Activated CD4-positive, alpha-beta T cell treated with anti-CD3 and anti-CD28 coated beads, Interleukin-2, amount 10 ng/mL, durations not matched to agents 7 days and 5 days (primary cell): ENCODE measurements around the gene TANGO2. TPM values are rescaled to one million over a fixed set of nuclear protein-coding genes. Genes with fewer than 3 reads are reported as not detected.

Experiments used
- CTCF ChIA-PET: fragments of 350-600 bp; sonication (Branson Sonifier 250); formaldehyde crosslinking; loops from one replicate; lab custom pipeline; 2021; ENCODE audit warnings: antibody characterized with exemption; lab: Charles Lee
- POLR2A ChIA-PET: fragments of 350-600 bp; sonication (Branson Sonifier 250); formaldehyde crosslinking; loops from one replicate; lab custom pipeline; 2021; ENCODE audit warnings: antibody characterized with exemption; lab: Charles Lee
- DNase-seq: peaks from one replicate; pipeline ENCODE4 v3.0.0-alpha.2; 2020
- H3K27ac Mint-ChIP-seq: one replicate; pipeline ENCODE4 v1.8.0; 2021; ENCODE audit warnings: mild to moderate bottlenecking, moderate library complexity, mixed read lengths
- H3K27me3 Mint-ChIP-seq: one replicate; pipeline ENCODE4 v1.8.0; 2021; ENCODE audit warnings: mixed read lengths
- H3K36me3 Mint-ChIP-seq: one replicate; pipeline ENCODE4 v1.8.0; 2021; ENCODE audit warnings: low read depth, mixed read lengths
- H3K4me1 Mint-ChIP-seq: one replicate; pipeline ENCODE4 v1.8.0; 2021; ENCODE audit warnings: mixed read lengths
- H3K4me3 Mint-ChIP-seq: one replicate; pipeline ENCODE4 v1.8.0; 2021; ENCODE audit warnings: mild to moderate bottlenecking, moderate library complexity, mixed read lengths
- H3K9me3 Mint-ChIP-seq: one replicate; pipeline ENCODE4 v1.8.0; 2021; ENCODE audit warnings: mixed read lengths
- total RNA-seq, 2 experiments: library from RNA; stranded (reverse); gene quantifications; one replicate each; pipeline ENCODE4 v1.2.3, GENCODE V29; 2021

TANGO2 gene
- total RNA-seq, 2 experiments from 2014 or later, result 36.7 to 39.7 TPM

GRCh38 chr22:20057596-20058268 is 36.8 kb downstream of the TANGO2 start:
- no peaks in the 10 kb centered on the region for H3K27me3 Mint-ChIP-seq
- CTCF ChIA-PET, result interaction anchor here (1.3 kb wide), 1 partner anchor 17 kb away, joined by 3 read pairs; no protein-coding TSS in a partner anchor
- H3K27ac Mint-ChIP-seq, result no peak overlapping the region
- H3K36me3 Mint-ChIP-seq, result peaks cover 10% of the 10 kb centered on the region
- POLR2A ChIA-PET, result interaction anchor here (0.6 kb wide), 1 partner anchor 573 kb away, joined by 4 read pairs; no protein-coding TSS in a partner anchor
- no peak overlapping the region for H3K4me3 Mint-ChIP-seq
- H3K4me1 Mint-ChIP-seq, result peaks cover 9% of the 10 kb centered on the region
- DNase-seq, result no peak
- no peaks in the 10 kb centered on the region for H3K9me3 Mint-ChIP-seq

DNA sequence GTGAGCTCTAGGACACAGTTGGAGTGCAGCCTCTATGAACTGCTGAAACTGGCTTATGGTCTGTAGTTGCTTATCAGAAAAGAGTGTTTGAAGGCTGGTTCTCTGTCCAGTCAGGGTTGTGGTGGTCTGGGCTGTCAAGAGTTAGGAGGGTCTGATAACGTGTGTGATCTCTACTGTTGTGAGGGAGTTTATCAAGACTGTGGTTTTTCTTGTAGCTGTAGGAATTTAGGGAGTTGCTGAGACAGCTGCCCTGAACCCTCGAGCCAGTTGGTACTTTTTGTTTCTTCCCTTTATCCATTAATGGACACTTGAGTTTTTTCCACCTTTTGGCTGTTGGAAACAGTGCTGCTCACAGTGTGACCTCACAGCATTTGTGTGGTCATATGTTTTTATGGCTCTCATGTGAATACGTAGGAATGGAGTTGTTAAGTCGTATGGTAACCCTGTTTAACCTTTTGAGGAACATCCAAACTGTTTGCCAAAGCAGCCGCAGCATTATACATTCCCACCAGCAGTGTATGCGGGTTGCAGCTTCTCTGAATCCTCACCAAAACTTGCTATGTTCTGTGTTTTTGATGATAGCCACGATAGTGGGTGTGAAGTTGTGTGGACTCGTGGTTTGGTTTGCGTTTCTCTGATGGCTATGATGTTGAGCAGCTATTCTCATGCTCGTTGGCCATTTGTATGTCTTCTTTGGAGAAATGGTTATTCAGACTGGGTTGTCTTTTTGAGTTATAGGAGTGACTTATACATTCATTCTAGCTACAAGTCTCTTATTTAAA is 38.3 kb downstream of the TANGO2 start:
- POLR2A ChIA-PET, result no interaction called here
- Mint-ChIP-seq H3K9me3 (no peaks in the 10 kb centered on the region), H3K4me1 (peaks cover 9% of the 10 kb centered on the region), H3K27me3 (no peaks in the 10 kb centered on the region), H3K36me3 (peaks cover 13% of the 10 kb centered on the region), H3K27ac (no peak overlapping the region), H3K4me3 (no peak overlapping the region)
- DNase-seq, result no peak
- CTCF ChIA-PET, result interaction anchor here (0.6 to 1.1 kb wide), 5 partner anchors 12 to 247 kb away, joined by 3 to 5 read pairs (median 3); no protein-coding TSS in a partner anchor

DNA sequence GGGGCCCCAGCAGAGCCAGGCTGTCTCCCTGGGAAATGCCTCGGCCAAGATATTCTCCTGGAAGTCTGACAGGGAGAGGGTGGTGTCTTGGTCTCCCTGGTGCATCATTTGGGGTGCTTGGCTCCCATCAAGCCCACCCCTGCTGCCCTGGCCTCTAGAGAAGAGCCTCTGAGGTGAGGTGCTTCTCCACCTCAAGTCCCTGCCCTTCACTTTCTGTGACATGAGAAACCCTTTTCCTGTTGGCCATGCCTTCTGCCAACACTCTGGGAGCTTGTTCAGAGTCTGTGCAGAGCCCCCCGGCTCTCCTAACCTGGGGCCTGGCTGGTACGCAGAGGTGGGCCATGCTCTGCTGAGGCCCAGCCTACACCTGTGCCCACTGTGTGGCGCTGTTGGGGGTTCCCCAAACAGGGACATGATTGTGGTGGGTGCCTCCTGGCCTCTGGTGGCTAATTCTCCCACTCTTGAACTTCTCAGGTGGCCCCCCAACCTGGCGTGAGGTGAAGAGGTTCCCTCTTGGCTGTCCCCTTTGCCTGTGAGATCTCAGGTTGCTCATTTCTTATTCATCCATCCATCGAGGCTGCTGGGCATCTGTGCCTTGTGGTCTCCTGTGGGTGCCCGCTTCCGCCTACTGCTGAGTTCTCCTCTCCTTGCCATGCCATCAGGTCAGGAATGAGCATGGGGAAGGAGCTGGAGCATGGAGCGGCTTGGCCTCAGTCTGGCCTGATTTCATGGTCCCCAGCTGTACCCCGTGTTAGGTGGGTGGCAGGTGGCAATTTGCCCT is 40.0 kb downstream of the TANGO2 start:
- H3K27ac Mint-ChIP-seq, result no peak overlapping the region
- no peak overlapping the region for H3K4me3 Mint-ChIP-seq
- no peak for DNase-seq
- H3K27me3 Mint-ChIP-seq, result no peaks in the 10 kb centered on the region
- H3K9me3 Mint-ChIP-seq, result no peaks in the 10 kb centered on the region
- CTCF ChIA-PET, result interaction anchor here (0.7 to 0.9 kb wide), 2 partner anchors 11 to 21 kb away, joined by 3 read pairs; no protein-coding TSS in a partner anchor
- POLR2A ChIA-PET, result no interaction called here
- peaks cover 14% of the 10 kb centered on the region for H3K36me3 Mint-ChIP-seq
- H3K4me1 Mint-ChIP-seq, result peaks cover 9% of the 10 kb centered on the region

GRCh38 chr22:20061481-20061861 is 40.6 kb downstream of the TANGO2 start:
- ChIA-PET CTCF (interaction anchor here (0.7 kb wide), 1 partner anchor 21 kb away, joined by 3 read pairs; no protein-coding TSS in a partner anchor), POLR2A (no interaction called here)
- Mint-ChIP-seq H3K4me1 (peaks cover 9% of the 10 kb centered on the region), H3K9me3 (no peaks in the 10 kb centered on the region), H3K27me3 (no peaks in the 10 kb centered on the region), H3K27ac (no peak overlapping the region), H3K36me3 (peaks cover 14% of the 10 kb centered on the region), H3K4me3 (no peak overlapping the region)
- no peak for DNase-seq

DNA sequence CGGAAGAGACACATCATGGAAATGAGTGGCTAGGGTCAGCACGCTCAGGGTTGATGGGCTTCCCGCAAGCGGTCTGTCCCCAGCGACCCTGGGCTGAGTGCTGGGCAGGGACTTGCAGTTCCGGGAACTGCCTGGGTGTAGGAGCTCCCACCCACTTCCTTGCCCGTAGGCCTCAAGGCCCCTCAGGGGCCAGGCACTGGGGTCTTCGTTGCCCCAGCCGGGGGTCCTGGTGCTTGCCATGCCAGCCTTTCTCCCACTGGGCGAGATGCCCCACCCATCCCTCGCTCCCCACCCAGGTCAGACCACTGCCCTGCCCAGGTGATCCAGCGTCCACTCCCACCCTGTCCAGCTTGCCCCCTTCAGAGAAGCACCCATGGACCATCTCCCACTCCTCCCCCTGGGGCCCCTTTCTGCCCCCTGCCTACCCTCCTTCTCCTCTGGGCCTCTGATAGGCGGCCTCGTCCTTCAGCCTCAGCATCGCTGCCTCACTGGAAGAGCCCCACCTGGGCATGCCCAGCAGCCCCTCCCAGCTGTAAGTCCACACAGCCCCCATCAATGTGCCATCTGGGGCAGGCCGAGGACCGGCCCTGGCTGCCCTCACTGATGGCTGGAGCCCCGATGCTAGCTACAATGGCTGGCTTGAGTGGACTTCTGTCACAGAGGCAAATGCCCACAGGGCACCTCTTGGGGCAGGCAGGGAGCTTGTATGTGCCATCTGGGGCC is 41.3 kb downstream of the TANGO2 start:
- H3K4me1 Mint-ChIP-seq, result peaks cover 9% of the 10 kb centered on the region
- ChIA-PET CTCF (interaction anchor here (0.7 kb wide), 1 partner anchor 20 kb away, joined by 3 read pairs; no protein-coding TSS in a partner anchor), POLR2A (no interaction called here)
- no peak overlapping the region for H3K4me3 Mint-ChIP-seq
- no peaks in the 10 kb centered on the region for H3K9me3 Mint-ChIP-seq
- DNase-seq, result no peak
- peaks cover 14% of the 10 kb centered on the region for H3K36me3 Mint-ChIP-seq
- H3K27ac Mint-ChIP-seq, result no peak overlapping the region
- H3K27me3 Mint-ChIP-seq, result no peaks in the 10 kb centered on the region

DNA sequence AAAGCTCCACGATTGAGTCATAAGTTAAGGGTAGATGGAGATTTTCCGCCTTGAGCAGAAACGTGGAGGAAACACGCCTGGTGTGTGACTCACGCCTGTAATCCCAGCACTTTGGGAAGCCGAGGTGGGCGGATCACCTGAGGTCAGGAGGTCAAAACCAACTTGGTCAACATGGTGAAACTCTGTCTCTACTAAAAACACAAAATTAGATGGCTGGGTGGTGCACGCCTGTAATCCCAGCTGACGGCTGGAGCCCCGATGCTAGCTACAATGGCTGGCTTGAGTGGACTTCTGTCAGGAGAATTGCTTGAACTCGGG is 41.8 kb downstream of the TANGO2 start:
- no peak for DNase-seq
- CTCF ChIA-PET, result no interaction called here
- no peaks in the 10 kb centered on the region for H3K9me3 Mint-ChIP-seq

GRCh38 chr22:20063271-20064139 is 42.6 kb downstream of the TANGO2 start:
- POLR2A ChIA-PET, result no interaction called here

More for the DNA sequence above, 41.8 kb downstream of the TANGO2 start:
- Mint-ChIP-seq H3K27ac (no peak overlapping the region), H3K4me1 (peaks cover 9% of the 10 kb centered on the region), H3K36me3 (peaks cover 14% of the 10 kb centered on the region), H3K4me3 (no peak overlapping the region), H3K27me3 (no peaks in the 10 kb centered on the region)
- POLR2A ChIA-PET, result no interaction called here

DNA sequence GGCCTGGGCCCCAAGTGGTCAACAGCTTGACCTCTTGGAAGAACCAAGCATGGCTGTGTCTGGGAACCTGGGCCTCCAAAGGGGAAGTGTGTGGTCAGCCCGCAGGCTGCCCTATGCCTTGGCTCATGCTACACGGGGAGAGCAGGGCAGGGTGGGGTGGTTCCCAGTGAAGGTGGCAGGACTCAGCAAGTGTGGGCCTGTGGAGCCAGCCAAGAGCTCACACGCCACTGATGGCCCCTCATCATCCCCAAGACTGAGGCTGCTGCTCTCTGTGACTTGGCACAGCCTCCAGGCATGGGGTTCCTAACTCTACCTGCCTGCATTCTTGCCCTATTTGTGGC is 43.2 kb downstream of the TANGO2 start:
- Mint-ChIP-seq H3K9me3 (no peaks in the 10 kb centered on the region), H3K4me1 (peaks cover 4% of the 10 kb centered on the region), H3K36me3 (peaks cover 5% of the 10 kb centered on the region), H3K27ac (no peak overlapping the region), H3K27me3 (no peaks in the 10 kb centered on the region), H3K4me3 (no peak overlapping the region)
- ChIA-PET POLR2A (no interaction called here), CTCF (no interaction called here)
- no peak for DNase-seq

More at GRCh38 chr22:20063271-20064139, 42.6 kb downstream of the TANGO2 start:
- CTCF ChIA-PET, result no interaction called here
- Mint-ChIP-seq H3K27ac (no peak overlapping the region), H3K9me3 (no peaks in the 10 kb centered on the region), H3K4me1 (peaks cover 9% of the 10 kb centered on the region), H3K27me3 (no peaks in the 10 kb centered on the region), H3K36me3 (peaks cover 11% of the 10 kb centered on the region), H3K4me3 (no peak overlapping the region)
- no peak for DNase-seq

- no peak overlapping the region for H3K27ac Mint-ChIP-seq
- CTCF ChIA-PET, result no interaction called here
- no peaks in the 10 kb centered on the region for H3K4me1 Mint-ChIP-seq
- H3K27me3 Mint-ChIP-seq, result no peaks in the 10 kb centered on the region
- H3K36me3 Mint-ChIP-seq, result peaks cover 5% of the 10 kb centered on the region
- DNase-seq, result no peak
- no peak overlapping the region for H3K4me3 Mint-ChIP-seq
- POLR2A ChIA-PET, result no interaction called here
- no peaks in the 10 kb centered on the region for H3K9me3 Mint-ChIP-seq
Observed at GRCh38 chr22:20064545-20065262, 43.8 kb downstream of the TANGO2 start.

DNA sequence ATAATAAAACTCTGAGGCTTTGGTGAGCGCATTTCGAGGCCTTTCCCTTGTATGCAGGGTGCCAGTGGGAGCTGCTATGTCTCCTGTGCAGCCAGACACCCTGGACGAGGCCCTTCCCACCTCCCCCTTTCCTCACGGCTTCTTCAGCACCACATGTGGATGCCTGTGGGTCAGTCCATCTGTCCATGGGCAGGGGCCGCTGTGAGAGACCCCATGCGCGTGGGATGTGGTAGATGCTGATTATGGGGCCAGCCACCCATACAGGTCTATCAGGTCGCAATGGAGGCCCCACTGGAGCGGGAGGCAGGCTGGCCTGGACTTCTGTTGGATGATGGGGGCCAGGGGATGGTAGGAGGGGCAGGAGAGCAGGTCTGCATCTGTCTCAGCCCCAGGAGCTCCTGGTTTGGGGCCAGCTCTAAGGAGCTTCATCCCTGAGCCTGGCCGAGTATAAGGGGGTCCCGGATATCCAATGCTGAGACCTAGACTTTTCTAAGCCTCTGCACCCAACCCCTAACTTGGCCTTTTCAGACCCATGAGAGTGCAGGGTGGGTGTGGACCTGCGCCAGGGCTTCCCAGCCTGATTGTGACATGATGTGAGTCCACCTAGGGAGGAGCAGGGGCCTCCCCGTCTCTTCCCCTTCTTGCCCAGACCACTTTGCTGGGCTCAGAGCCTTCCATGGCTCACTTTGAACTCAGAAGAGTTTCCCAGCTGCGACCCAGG is 45.1 kb downstream of the TANGO2 start:
- Mint-ChIP-seq H3K27ac (peak overlapping the region; percentile 41), H3K36me3 (peaks cover 5% of the 10 kb centered on the region), H3K27me3 (no peaks in the 10 kb centered on the region), H3K4me3 (no peak overlapping the region), H3K4me1 (no peaks in the 10 kb centered on the region), H3K9me3 (no peaks in the 10 kb centered on the region)
- ChIA-PET POLR2A (no interaction called here), CTCF (interaction anchor here (0.9 kb wide), 1 partner anchor 12 kb away, joined by 4 read pairs; no protein-coding TSS in a partner anchor)
- no peak for DNase-seq
